HL-60 (cell line): Measurements from ENCODE around the gene BPIFA3.

Experiments used
- GABPA ChIP-seq: IDR thresholded peaks from 2 replicates; pipeline ENCODE4 v1.6.1; 2012; ENCODE audit warnings: low read depth
- POLR2AphosphoS5 ChIP-seq: IDR thresholded peaks from 2 replicates; pipeline ENCODE4 v1.6.1; 2012; ENCODE audit warnings: low read depth
- SPI1 ChIP-seq: IDR thresholded peaks from 2 replicates; pipeline ENCODE4 v1.6.1; 2012; ENCODE audit warnings: low read depth, mild to moderate bottlenecking, borderline replicate concordance
- TF ChIP-seq, protein P1 (sequence below): IDR thresholded peaks from one replicate; pipeline ENCODE4 v1.5.1; 2011; ENCODE audit warnings: low read length, control low read depth, inconsistent platforms; ENCODE audit not compliant: insufficient read depth
- TF ChIP-seq, protein P2 (sequence below): IDR thresholded peaks from 2 replicates; pipeline ENCODE4 v1.6.1; 2012; ENCODE audit warnings: low read depth; ENCODE audit not compliant: insufficient replicate concordance

GRCh38 chr20:33191955-33192354 lies 25.2 kb upstream of the BPIFA3 start:
- TF ChIP-seq POLR2AphosphoS5 = no peak
- TF ChIP-seq, protein P1, sequence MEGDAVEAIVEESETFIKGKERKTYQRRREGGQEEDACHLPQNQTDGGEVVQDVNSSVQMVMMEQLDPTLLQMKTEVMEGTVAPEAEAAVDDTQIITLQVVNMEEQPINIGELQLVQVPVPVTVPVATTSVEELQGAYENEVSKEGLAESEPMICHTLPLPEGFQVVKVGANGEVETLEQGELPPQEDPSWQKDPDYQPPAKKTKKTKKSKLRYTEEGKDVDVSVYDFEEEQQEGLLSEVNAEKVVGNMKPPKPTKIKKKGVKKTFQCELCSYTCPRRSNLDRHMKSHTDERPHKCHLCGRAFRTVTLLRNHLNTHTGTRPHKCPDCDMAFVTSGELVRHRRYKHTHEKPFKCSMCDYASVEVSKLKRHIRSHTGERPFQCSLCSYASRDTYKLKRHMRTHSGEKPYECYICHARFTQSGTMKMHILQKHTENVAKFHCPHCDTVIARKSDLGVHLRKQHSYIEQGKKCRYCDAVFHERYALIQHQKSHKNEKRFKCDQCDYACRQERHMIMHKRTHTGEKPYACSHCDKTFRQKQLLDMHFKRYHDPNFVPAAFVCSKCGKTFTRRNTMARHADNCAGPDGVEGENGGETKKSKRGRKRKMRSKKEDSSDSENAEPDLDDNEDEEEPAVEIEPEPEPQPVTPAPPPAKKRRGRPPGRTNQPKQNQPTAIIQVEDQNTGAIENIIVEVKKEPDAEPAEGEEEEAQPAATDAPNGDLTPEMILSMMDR = no peak
- TF ChIP-seq GABPA = no peak
- TF ChIP-seq SPI1 = no peak
- TF ChIP-seq, protein P2, sequence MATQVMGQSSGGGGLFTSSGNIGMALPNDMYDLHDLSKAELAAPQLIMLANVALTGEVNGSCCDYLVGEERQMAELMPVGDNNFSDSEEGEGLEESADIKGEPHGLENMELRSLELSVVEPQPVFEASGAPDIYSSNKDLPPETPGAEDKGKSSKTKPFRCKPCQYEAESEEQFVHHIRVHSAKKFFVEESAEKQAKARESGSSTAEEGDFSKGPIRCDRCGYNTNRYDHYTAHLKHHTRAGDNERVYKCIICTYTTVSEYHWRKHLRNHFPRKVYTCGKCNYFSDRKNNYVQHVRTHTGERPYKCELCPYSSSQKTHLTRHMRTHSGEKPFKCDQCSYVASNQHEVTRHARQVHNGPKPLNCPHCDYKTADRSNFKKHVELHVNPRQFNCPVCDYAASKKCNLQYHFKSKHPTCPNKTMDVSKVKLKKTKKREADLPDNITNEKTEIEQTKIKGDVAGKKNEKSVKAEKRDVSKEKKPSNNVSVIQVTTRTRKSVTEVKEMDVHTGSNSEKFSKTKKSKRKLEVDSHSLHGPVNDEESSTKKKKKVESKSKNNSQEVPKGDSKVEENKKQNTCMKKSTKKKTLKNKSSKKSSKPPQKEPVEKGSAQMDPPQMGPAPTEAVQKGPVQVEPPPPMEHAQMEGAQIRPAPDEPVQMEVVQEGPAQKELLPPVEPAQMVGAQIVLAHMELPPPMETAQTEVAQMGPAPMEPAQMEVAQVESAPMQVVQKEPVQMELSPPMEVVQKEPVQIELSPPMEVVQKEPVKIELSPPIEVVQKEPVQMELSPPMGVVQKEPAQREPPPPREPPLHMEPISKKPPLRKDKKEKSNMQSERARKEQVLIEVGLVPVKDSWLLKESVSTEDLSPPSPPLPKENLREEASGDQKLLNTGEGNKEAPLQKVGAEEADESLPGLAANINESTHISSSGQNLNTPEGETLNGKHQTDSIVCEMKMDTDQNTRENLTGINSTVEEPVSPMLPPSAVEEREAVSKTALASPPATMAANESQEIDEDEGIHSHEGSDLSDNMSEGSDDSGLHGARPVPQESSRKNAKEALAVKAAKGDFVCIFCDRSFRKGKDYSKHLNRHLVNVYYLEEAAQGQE = no peak
